NT2/D1 (cell line): ENCODE measurements around the gene CAMK2D.

Experiments
- DNase-seq: peaks from one replicate; pipeline ENCODE4 v3.0.0-alpha.2; 2011; ENCODE audit warnings: low read depth, low spot score
- H3K27me3 ChIP-seq: 2 replicates; pipeline ENCODE4 v1.6.0; 2011; ENCODE audit warnings: mild to moderate bottlenecking; ENCODE audit not compliant: insufficient read length, insufficient read depth
- H3K36me3 ChIP-seq: 2 replicates; pipeline ENCODE4 v1.6.1; 2011; ENCODE audit warnings: mild to moderate bottlenecking, low read length, mixed read lengths; ENCODE audit not compliant: insufficient read depth, insufficient read length
- H3K4me1 ChIP-seq: 2 replicates; pipeline ENCODE4 v1.5.1; 2011; ENCODE audit not compliant: insufficient read depth, insufficient read length
- H3K4me3 ChIP-seq: 2 replicates; pipeline ENCODE4 v1.5.1; 2011; ENCODE audit warnings: low read depth; ENCODE audit not compliant: insufficient read length
- H3K9ac ChIP-seq: 2 replicates; pipeline ENCODE4 v1.6.0; 2011; ENCODE audit warnings: low read depth; ENCODE audit not compliant: insufficient read length
- H3K9me3 ChIP-seq: 2 replicates; pipeline ENCODE4 v1.5.1; 2011; ENCODE audit warnings: mild to moderate bottlenecking, low read length; ENCODE audit not compliant: insufficient read depth
- SUZ12 ChIP-seq: IDR thresholded peaks from 2 replicates; pipeline ENCODE4 v1.6.1; 2011; ENCODE audit not compliant: insufficient read length, insufficient read depth; ENCODE audit errors: extremely low read depth
- YY1 ChIP-seq: IDR thresholded peaks from 2 replicates; pipeline ENCODE4 v1.6.1; 2011; ENCODE audit not compliant: insufficient read length, insufficient read depth
- ZNF274 ChIP-seq: IDR thresholded peaks from 2 replicates; pipeline ENCODE4 v1.6.1; 2011; ENCODE audit warnings: mild to moderate bottlenecking, low read depth, low read length

The CAMK2D gene

GRCh38 chr4:113785781-113786180 lies 24.2 kb upstream of the CAMK2D start:
- Histone ChIP-seq H3K4me3 (no peak overlapping the region), H3K36me3 (no peaks in the 10 kb centered on the region), H3K4me1 (no peaks in the 10 kb centered on the region), H3K9ac (no peak overlapping the region), H3K9me3 (no peaks in the 10 kb centered on the region), H3K27me3 (no peaks in the 10 kb centered on the region)
- no peak for TF ChIP-seq YY1
- TF ChIP-seq SUZ12 = no peak
- no peak for TF ChIP-seq ZNF274
- DNase-seq = no peak

- no peak overlapping the region for H3K9ac ChIP-seq
- no peaks in the 10 kb centered on the region for H3K9me3 ChIP-seq
- H3K4me1 ChIP-seq = no peaks in the 10 kb centered on the region
- no peaks in the 10 kb centered on the region for H3K36me3 ChIP-seq
- no peaks in the 10 kb centered on the region for H3K27me3 ChIP-seq
- DNase-seq = no peak
- TF ChIP-seq YY1 (no peak), ZNF274 (no peak), SUZ12 (no peak)
- no peak overlapping the region for H3K4me3 ChIP-seq
Observed at GRCh38 chr4:113784497-113785250, 23.1 kb upstream of the CAMK2D start.

GRCh38 chr4:113783701-113784100 lies 22.2 kb upstream of the CAMK2D start:
- Histone ChIP-seq H3K4me1 (no peaks in the 10 kb centered on the region), H3K36me3 (no peaks in the 10 kb centered on the region), H3K4me3 (no peak overlapping the region), H3K9me3 (no peaks in the 10 kb centered on the region), H3K9ac (no peak overlapping the region), H3K27me3 (no peaks in the 10 kb centered on the region)
- DNase-seq = no peak
- TF ChIP-seq SUZ12 (no peak), ZNF274 (no peak), YY1 (no peak)

GRCh38 chr4:113783289-113783688 lies 21.8 kb upstream of the CAMK2D start:
- no peak for TF ChIP-seq ZNF274
- no peak for TF ChIP-seq YY1
- TF ChIP-seq SUZ12 = no peak
- Histone ChIP-seq H3K4me3 (no peak overlapping the region), H3K9ac (no peak overlapping the region), H3K36me3 (no peaks in the 10 kb centered on the region), H3K9me3 (no peaks in the 10 kb centered on the region), H3K27me3 (no peaks in the 10 kb centered on the region), H3K4me1 (no peaks in the 10 kb centered on the region)
- no peak for DNase-seq

- no peak for DNase-seq
- H3K27me3 ChIP-seq = no peaks in the 10 kb centered on the region
Observed at GRCh38 chr4:113781439-113782040, 20.0 kb upstream of the CAMK2D start.

GRCh38 chr4:113776679-113777078 lies 15.1 kb upstream of the CAMK2D start:
- Histone ChIP-seq H3K36me3 (no peaks in the 10 kb centered on the region), H3K4me3 (no peak overlapping the region), H3K27me3 (no peaks in the 10 kb centered on the region), H3K9ac (no peak overlapping the region), H3K9me3 (peaks cover 11% of the 10 kb centered on the region; the same call in 1 of the 2 replicates), H3K4me1 (no peaks in the 10 kb centered on the region)
- TF ChIP-seq YY1 (no peak), ZNF274 (no peak), SUZ12 (no peak)
- no peak for DNase-seq

More at GRCh38 chr4:113781439-113782040, 20.0 kb upstream of the CAMK2D start:
- no peak for TF ChIP-seq SUZ12
- TF ChIP-seq YY1 = no peak
- TF ChIP-seq ZNF274 = no peak
- H3K9ac ChIP-seq = no peak overlapping the region
- no peak overlapping the region for H3K4me3 ChIP-seq
- no peaks in the 10 kb centered on the region for H3K36me3 ChIP-seq
- H3K4me1 ChIP-seq = no peaks in the 10 kb centered on the region
- no peaks in the 10 kb centered on the region for H3K9me3 ChIP-seq

GRCh38 chr4:113776016-113776415 lies 14.5 kb upstream of the CAMK2D start:
- Histone ChIP-seq H3K9me3 (peaks cover 11% of the 10 kb centered on the region; the same call in 1 of the 2 replicates), H3K4me1 (no peaks in the 10 kb centered on the region), H3K4me3 (no peak overlapping the region), H3K9ac (no peak overlapping the region), H3K36me3 (no peaks in the 10 kb centered on the region), H3K27me3 (no peaks in the 10 kb centered on the region)
- no peak for TF ChIP-seq YY1
- no peak for TF ChIP-seq ZNF274
- no peak for TF ChIP-seq SUZ12
- DNase-seq = no peak
